GM21529 (cell line): ENCODE results near the gene CETN2.

Experiments
- ATAC-seq: cut with Tn5 transposase; IDR thresholded peaks from one replicate; pipeline ENCODE4 v1.9.1; 2021; ENCODE audit not compliant: unreplicated experiment

The CETN2 gene

DNA sequence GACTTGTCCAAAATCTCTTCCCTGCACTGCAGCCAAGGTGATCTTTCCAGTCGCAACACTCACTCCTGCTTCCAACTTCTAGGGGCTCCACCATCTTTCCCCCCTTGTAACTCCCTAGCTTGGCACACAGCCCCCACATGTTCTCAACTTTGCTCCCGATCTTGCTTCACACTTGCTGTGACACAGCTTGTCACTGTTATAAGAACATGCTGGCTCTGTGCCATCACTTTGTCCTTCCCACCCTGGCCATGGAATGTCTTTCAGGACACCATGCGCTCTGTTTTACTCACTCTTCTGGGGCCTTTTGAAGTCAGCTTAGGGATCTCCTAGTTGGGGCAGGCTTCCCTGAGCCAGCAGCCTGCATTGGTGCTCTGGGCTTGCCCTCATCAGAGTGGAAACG is 2.8 kb upstream of the CETN2 start:
- ATAC-seq, result no peak

DNA sequence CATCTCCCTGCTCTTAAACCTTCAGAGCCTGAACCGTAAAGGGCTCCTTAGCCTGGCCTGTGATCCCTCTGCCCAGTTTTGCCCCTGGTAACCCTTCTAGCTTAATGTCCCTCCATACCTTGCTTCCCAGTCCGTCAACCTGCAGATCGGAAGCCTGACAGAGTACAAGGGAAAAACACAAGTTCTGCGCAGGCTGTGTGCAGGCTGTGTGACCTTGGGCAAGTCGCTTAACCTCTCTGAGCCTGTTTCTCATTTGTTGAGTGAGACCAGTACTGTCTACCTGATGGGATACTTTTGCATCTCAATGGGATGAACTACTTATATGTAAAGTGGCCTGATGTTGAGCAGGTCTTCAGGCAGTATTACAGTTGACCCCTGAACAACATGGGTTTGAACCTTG is 2.0 kb upstream of the CETN2 start:
- no peak for ATAC-seq

- ATAC-seq, result peak; percentile 0
Measured at GRCh38 chrX:152831391-152831790, 834 bp upstream of the CETN2 start.

DNA sequence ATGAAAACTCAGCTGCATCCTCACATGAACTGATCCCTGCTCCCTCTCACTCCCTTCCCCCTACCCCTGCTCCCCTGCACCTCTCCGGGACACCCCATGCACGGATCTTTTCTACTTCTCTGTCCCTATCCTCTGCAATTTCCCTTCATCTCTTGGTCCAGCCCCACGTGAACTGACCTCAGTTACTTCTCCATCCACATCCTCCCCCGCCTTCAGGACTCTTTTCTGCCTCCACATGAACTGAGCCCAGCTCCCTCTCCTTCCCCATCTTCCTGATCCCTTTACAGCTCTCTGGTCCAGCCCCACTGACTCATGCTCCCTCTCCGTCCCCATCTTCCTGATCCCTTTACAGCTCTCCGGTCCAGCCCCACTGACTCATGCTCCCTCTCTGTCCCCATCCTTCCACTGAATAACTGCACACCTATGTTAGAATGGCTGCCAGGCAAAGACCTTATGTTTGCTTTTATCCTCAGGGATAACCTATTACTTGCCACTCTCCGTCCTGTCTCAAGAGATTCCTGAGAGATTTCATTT is 5.6 kb downstream of the CETN2 start:
- ATAC-seq, result no peak

DNA sequence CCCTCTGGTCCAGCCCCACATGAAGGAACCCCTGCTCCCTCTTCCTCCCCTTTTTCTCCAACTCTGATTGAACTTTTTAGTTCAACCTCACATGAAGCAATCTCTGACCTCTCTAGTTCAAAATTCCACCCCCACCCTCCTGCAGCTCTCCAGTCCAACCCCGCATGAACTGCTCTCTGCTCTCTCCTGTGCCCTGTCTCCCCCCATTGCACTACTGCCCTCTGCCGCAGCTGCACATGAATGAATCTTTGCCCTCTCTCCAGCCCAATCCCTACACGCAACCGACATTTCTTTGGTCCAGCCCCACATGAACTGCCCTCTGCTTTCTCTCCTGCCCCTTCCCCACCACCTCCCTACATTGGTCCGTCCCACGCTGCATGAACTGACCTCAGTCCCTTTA is 6.9 kb downstream of the CETN2 start:
- ATAC-seq, result no peak

DNA sequence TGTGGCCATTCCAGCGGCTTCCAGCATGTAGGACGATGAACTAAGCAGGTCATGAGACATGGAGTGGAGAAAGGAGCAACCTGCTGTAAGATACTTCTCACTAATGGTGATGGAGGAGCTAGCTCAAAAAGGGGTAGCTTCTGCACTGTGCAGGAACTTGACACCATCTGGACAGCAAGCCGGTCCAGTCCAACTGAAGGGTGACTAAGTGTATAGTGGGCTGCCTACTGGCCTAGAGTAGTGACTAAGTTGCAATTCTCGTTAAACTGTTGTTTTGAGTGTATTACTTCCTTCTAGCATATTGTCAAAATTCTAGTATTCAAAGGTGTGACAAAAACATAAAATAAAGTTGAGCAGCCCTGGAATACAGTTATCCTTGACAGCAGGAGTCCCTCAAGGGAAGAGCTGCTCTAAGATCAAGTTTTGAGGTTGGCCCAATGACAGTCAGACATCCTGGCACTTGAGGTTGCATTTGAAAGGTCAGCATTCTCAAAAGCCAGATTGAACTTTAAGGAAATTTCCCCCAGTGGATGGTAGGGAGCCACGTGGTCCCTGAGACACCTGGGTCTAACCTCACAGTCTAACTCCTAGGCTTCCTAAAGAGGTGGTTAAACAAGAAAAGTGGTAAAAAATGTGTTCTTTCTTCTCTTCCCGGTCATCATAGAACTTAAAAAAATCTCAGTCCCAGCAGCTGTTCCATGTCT is 8.0 kb downstream of the CETN2 start:
- ATAC-seq, result no peak

DNA sequence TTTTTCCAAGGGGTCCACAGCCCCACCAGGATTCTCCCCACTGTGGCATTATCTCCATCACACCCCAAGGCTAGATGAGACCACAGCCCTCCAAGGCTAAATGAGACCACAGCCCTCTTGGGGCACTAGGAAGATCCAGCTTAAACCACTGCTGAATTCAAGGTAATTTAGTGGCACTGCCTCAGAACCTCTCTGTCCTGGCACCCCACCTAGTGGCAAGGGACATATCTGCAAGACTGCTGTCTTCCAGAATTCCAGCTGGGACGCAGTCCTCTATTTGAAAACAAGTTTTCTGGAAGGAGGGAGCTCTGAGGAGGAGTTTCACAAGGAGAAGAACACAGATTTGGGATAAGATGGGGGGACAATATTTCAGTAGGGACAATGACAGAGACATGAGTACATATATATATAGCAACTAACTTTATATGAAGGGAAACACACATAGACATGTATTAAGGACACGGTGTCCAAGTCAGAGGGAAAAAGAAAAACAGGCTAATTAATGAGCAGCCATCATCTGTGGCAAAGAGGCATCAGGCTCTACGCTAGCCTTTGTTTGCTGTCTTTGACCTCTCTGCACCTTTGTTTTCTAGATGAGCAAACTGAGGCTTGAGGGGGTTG is 9.3 kb downstream of the CETN2 start:
- no peak for ATAC-seq

GRCh38 chrX:152819732-152820131 is 10.8 kb downstream of the CETN2 start:
- no peak for ATAC-seq

DNA sequence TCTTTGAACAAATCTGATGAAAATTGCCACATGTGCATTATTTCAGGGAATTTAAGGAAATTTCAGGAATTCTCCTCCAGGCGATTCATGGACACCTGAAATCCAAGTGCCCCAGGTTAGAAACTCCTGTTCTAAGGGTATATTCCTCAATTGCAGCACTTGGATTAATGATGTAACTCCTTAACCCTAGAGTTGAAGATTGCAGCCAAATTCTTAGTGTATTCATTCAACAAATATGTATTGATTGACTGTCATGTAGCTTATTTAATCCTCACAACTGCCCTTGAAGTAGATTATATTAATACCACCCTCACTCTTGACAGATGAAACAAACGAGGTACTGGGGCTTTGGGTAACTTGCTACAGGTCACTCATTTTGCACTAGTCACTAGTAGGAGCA is 11.3 kb downstream of the CETN2 start:
- ATAC-seq, result no peak

- no peak for ATAC-seq
Measured at GRCh38 chrX:152818356-152818755, 12.2 kb downstream of the CETN2 start.

GRCh38 chrX:152817078-152817764 is 13.3 kb downstream of the CETN2 start:
- ATAC-seq, result no peak

DNA sequence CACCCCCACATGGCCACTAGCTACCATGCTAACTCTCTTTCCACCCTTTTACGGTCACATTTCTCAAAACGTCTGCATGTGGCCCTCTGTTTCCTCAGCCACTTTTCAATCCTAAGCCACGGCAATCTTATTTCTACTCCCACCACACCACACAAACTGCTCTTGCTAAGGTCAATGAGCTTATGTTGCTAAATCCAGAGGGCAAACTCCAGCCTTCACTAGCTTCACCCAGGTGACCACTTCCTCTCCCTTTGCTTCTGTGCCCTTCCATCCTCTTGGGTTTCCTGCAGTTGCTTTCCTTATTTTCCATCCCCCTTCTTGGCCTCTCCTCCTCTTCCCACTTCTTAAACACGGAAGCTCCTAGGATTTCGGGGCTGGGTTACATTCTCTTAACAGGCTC is 16.5 kb downstream of the CETN2 start:
- ATAC-seq, result no peak

DNA sequence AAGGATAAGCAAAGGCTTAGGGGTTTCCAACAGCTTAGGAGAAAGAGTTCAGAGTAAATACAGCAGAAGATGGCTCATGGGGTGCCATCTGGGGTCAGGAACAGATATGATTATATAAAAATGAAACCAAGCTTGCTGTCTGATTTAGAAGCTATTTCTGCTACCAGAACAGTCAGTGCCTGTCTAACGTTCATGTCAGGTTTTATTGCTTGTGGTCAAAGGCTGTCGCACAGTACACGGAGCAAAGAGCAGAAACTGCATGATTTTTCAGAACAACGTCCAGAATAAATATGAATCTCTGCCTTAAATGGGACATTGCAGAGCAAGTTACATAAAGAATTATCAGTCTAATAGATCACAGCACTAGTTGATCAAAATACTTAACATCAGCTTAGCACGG is 17.4 kb downstream of the CETN2 start:
- ATAC-seq, result no peak

GRCh38 chrX:152810403-152810802 is 20.2 kb downstream of the CETN2 start:
- ATAC-seq, result no peak

DNA sequence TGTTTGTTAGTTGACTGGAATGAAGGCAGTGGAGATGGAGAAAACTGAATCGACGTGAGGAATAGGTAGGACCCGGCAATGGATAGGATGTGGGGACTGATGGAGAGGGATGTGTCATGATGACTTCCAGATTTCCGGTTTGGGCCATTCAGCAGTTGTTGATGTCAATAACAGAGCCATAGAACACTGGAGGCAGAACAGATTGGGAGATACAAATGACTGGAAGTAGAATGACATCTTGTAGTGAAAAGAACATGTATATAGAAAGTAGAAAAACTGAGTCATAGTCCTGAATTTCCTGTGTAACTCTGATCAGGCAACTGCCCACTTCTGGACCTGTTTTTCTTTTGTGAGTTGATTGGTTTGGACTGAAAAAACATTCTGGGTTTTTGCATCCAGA is 24.5 kb downstream of the CETN2 start:
- ATAC-seq, result no peak

DNA sequence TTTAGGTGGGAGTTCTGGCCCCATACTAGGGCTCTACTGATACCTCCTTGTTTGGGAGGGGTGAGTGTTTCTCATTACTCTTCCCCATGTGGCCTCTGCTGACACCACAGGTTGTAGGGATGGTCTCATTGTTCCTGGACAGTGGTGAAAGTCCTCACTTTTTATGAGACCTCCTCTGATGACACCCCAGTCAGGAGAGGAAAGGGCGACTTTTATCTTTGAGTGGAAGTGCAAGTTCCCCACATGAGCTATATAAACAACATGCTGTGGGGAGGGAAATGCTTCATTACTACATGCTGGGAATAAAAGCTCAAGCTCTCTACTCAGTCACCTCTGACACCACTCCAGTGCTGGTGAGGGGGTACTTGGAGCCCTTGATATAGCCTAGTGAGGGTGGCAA is 31.6 kb downstream of the CETN2 start:
- ATAC-seq, result no peak

GRCh38 chrX:152787062-152787461 is 43.5 kb downstream of the CETN2 start:
- peak; percentile 75 for ATAC-seq
